Cardiac fibroblast (primary cell): ENCODE data around the gene AIM2.
"Not testable (repeated sequence)": the region's sequence is repeated elsewhere in the genome, so short reads cannot be mapped to it uniquely, and the experiment has no call there.

ENCODE experiments used
- DNase-seq, 2 donors: peaks; one replicate each; pipeline versions ENCODE4 v3.0.0 to v3.0.0-alpha.2; 2010; ENCODE audit warnings: low read depth in 2 of 2
- H3K4me3 ChIP-seq, 2 donors: replicated peaks in 1 of 2; 1 replicate in 1 of 2; 2 replicates in 1 of 2; pipeline ENCODE4 v1.5.1; 2011; ENCODE audit warnings: low read depth in 2 of 2, low read length in 2 of 2, mild to moderate bottlenecking in 2 of 2, moderate library complexity in 1 of 2
- TF ChIP-seq, protein P1 (sequence below): IDR thresholded peaks from one replicate; pipeline ENCODE4 v1.5.1; 2011; ENCODE audit warnings: low read depth, mild to moderate bottlenecking, low read length, inconsistent platforms

The AIM2 gene

DNA sequence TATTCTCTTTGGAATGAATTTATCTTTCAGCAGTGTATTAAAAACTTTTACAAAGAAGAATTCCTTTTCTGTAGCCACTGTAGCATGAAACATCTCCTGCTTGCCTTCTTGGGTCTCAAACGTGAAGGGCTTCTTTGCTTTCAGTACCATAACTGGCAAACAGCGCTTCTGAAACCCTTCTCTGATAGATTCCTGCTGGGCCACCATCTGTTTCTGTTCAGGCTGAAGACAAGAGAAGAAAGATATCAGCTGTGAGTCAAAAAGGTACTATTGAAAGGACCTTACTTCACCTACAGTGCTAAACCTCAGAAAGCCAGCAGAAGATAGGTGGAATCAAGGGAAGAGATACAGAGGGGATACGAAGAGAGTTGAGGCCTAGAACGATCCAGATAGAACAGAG is 10.5 kb downstream of the AIM2 start:
- TF ChIP-seq, protein P1, sequence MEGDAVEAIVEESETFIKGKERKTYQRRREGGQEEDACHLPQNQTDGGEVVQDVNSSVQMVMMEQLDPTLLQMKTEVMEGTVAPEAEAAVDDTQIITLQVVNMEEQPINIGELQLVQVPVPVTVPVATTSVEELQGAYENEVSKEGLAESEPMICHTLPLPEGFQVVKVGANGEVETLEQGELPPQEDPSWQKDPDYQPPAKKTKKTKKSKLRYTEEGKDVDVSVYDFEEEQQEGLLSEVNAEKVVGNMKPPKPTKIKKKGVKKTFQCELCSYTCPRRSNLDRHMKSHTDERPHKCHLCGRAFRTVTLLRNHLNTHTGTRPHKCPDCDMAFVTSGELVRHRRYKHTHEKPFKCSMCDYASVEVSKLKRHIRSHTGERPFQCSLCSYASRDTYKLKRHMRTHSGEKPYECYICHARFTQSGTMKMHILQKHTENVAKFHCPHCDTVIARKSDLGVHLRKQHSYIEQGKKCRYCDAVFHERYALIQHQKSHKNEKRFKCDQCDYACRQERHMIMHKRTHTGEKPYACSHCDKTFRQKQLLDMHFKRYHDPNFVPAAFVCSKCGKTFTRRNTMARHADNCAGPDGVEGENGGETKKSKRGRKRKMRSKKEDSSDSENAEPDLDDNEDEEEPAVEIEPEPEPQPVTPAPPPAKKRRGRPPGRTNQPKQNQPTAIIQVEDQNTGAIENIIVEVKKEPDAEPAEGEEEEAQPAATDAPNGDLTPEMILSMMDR, result no peak
- DNase-seq, result no peak
- H3K4me3 ChIP-seq, result no peak overlapping the region

DNA sequence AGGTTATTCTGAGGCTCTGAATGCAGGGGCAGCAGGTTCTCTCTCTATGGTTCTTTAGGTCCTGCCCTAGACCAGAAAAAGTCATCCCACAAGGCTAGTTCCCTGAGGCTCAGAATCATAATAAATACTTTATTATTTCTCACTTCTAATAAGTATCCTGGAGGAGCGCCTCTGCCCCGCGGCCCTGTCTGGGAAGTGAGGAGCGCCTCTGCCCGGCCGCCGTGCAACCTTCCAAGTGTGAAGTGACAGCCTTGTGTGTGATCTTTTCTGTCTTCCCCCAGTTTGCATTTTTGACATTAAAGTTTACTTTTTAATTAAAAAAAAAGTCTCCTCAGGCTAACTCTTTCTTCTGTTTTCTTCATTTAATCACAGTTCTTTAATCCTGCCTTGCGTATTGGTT is 11.5 kb downstream of the AIM2 start:
- H3K4me3 ChIP-seq, result no peak overlapping the region
- TF ChIP-seq, protein P1, result no peak
- no peak for DNase-seq

DNA sequence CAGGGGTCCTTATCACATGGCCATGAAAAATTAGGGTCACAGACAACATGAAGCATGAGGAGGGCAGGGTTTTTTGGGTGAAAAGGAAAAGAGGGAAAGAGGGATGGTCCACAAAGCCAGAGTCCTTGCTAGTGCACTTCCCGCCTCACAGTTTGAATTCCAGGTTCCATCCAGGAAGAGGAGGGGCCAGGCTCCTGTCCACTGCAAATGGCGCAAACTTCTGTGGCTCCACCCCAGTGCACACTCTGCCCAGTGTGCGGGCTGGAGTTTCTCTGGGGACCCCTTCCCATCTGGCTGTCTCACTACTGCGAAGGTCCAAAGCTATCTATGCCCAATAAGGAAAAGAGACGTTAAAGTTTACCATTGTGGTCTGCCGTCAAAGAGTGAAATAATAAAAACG is 17.8 kb downstream of the AIM2 start:
- no peak overlapping the region for H3K4me3 ChIP-seq
- TF ChIP-seq, protein P1, result no peak
- no peak for DNase-seq

DNA sequence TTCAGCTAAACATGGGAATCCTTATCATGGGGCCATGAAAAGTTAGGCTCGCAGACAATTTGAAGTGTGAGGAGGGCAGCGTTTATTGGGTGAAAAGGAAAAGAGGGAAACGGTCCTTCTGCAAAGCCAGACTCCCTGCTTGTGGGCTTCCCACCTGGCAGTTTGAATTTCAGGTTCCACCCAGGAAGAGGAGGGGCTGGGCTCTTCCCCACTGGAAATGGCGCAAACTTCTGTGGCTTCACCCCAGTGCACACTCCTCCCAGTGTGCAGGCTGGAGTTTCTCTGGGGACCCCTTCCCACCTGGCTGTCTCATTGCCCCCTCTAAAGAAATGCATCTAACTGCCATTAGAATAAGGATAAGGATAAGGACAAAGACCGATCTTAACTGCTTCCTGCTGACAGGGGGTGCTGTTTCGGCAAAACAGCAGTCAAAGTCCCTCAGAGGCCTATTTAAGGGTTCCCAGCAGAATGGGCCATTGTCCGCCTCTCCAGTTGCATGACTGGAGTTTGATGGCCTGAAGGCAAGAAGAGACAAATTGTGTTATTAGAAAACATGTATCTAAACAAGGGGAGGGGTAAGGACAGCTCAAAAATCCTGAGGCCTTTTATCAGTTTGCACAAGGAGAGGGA is 20.4 kb downstream of the AIM2 start:
- H3K4me3 ChIP-seq, result no peak overlapping the region
- TF ChIP-seq, protein P1, result peak; percentile 13
- no peak for DNase-seq

DNA sequence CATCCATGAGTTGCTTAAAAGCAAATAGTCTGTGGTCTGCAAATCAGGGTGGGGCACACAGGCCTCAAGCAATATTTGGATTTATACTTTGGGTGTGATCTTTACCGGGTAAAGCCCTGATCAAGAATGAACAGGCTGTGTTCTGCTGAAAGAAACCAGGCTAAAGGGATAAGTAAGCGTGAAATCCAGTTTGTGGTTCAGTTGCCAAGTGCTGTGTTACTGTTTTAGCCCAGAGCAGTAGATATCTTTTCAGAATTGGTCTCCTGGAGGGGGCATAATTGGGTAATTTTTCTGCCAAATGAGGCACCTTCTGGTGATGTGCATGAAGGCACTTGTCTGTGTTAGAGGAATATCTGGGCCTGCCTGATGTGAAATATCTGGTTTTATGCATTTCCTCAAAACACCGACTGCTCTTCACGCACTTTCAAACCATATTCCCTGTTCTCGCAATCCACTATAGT is 21.4 kb downstream of the AIM2 start:
- no peak overlapping the region for H3K4me3 ChIP-seq
- no peak for DNase-seq
- TF ChIP-seq, protein P1, result no peak

DNA sequence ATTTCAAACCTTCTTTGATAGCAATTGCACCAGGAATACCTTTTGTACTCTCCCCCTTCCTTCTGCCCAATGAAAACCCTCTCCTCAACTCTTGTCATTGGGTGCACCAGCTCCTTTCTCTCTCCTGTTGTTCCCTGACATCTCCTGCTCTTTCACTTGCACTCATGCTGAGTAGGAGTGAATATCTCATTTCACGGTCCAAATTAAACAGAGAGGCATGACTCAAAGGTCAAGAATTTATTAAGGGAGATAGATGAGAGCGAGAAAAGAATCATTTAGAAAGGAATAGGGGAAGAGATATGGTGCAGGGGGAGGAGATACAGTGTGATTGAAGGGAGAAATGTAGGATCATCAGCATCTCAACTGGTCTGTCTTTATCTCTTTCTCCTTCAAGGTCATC is 22.1 kb downstream of the AIM2 start:
- H3K4me3 ChIP-seq, result no peak overlapping the region
- no peak for DNase-seq
- TF ChIP-seq, protein P1, result no peak

DNA sequence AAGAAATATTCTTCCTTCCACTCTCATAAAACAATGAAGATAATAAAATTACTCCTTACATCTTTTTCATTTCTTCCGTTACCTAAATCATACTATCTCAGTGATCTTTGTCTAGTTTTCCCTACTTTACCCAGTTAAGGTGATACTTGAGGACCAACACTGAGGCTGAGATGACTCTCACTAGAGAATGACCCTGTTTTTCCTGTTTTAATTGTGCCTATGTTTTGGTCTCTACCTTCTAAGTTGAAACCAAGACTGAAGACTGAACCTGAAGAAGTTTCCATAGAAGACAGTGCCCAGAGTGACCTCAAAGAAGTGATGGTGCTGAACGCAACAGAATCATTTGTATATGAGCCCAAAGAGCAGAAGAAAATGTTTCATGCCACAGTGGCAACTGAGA is 25.1 kb downstream of the AIM2 start:
- no peak overlapping the region for H3K4me3 ChIP-seq
- TF ChIP-seq, protein P1, result no peak
- no peak for DNase-seq

DNA sequence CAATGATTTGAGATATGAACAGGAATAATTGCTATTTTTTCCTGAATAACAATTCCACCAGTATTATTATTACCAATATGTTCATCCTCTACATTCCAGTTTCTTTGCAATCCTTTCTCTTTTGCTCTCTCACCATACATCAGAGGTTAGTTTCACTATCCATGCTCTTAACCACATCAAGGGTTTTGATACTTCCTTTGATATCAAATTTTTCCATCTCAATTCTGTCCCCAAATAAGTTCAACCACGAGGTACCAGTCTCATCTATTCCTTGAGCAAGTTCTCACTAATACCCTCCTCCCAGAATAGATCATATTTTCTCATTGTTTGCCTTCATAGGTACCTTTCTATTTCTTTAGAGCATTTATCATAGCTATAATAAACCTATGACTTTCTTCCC is 30.1 kb downstream of the AIM2 start:
- H3K4me3 ChIP-seq, DNase-seq: not testable (repeated sequence)
